Endometrium (tissue), 2 donors: ENCODE data around the gene DSG3.
"Not testable (repeated sequence)": the region's sequence is repeated elsewhere in the genome, so short reads cannot be mapped to it uniquely, and the experiment has no call there.

Source experiments
- FAIRE-seq: peaks from 2 replicates; lab custom pipeline; 2012; peaks lifted over from hg19 to GRCh38; lab: Jason Lieb, UNC
- donor health status: control.
- donor health status: control.

DSG3 gene

GRCh38 chr18:31493171-31493570 lies 45.6 kb downstream of the DSG3 start:
- no peak for FAIRE-seq

GRCh38 chr18:31493941-31494340 lies 46.4 kb downstream of the DSG3 start:
- FAIRE-seq, result no peak

DNA sequence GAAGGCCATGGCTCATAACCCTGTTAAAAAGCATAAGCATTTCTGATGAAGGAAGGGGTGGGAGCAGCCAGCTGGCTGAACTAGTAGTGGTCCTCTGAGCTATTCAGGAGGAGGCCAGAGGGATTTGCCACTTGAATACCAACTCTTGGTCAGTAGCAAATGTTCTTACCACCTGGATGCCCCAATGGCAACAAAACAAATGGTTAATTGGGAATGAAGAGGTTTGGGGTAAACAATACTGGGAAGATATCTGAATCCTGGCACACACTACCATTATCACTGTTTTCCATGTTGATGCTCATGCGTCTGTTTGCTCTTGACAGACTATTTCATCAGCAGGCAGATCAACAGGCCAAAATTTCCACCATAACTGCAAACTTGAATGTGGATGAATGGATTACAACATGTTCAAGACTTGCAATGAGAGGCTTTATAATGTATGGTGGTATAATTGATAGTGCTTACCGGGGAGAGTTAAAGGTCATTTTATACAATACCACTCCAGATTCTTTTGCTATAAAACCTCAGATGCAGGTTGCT lies 47.2 kb downstream of the DSG3 start:
- not testable (repeated sequence) for FAIRE-seq

DNA sequence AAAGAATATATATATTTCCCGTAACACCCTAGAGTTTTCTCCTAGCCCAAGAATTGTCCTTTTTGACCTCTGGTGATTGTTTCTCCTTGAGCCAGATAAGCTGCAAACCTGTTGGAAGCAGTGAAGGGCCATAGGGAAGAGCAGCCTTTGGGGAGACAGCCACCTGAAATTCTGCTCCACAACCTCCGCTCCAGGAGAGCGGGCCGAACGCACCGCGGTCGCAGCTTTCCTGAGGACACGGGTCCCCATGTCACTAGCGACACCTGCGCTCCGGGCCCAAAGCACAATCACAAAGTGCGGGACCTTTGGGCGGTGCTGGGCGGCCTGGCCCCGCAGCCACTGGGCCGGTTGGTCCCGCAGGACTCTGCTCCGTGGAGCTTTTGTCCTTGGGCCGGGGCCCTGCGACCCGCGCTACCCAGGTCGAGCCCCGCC lies 49.9 kb downstream of the DSG3 start:
- FAIRE-seq, result no peak

DNA sequence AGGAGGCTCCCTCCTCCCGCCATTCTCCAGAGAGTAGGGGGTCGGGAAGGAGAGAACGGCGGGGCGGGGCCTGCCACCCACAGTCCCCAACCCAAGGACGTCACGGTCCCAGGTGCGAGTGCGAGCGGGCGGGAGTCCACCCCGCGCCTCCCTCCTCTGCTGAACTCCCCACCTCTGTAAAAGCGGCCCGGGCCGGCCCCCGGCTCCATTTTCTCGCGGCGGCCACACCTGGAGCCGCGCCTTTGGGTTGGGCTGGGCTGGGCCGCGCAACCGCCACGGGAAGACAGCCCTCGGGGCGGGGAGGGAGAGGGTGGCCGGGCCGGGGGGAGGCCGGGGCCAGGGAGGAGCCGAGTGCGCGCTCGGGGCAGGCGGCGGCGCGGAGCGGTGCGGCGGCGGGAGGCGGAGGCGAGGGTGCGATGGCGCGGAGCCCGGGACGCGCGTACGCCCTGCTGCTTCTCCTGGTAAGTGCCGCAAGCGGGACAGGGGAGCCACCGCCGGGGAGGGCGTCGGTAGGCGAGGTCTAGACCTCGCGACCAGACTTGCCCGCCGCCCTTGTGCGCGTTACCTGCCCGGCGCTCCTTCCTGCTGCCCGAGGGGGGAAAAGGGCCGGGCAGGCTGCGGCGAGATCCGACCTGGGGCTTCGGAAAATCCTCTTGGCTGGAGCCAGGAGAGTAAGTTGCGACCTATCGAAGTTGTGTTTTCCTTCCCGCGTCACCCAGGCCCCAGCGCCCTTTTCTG lies 50.5 kb downstream of the DSG3 start, which contains the start of gene DSG2:
DSG2 (plus strand) TSS at position 342 of the 738 bp plus-strand sequence; CDS start at position 417, 75 bp downstream.
- FAIRE-seq, result no peak

- FAIRE-seq, result no peak
Observed at GRCh38 chr18:31498574-31499524, 51.3 kb downstream of the DSG3 start.

DNA sequence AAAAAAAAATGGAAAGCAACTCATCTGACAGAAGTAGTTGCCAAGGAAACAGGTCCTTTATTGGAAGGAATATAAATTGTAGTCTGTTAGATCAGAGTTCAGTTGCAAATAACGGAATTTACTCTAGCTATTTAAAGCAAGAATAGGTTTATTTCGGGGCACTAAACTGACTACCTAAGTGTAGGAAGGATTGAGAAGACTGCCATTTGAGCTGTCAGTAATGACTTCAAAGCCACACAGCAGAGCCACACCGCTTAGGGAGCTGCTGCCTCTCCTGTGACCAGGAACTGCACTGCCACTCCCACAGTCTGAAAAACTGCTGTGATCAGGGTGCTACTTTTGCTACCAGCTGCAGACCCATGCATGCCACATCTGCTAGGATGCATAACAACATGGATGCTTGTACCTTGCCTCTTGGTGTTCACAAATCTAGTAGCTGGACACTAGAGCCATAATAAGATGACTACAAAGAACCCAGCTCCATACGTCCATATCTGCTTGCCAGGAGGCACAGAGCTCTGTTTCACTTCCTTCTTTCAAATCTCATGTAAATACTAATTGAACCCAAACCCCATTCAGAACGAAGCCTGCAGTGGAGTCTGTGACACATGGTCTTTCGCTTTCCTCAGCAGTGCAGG lies 52.6 kb downstream of the DSG3 start:
- FAIRE-seq, result no peak

DNA sequence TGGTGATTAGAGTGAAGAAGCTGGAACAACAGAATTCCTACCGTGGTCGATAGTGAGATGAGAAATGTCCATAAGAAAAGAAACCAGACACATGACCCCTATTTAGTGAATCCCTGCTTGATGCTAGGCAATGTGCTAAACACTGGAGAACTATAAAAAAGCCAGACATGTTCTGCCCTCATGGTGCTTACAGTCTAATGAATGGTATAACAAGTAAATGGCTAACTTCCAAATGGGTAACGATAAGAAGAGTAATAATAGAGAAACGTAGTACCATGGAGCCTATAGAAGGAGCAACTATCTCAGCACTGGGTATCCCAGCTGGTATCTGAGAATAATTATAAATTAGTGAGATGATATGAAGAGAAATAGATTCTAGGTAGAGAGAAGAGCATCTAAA lies 55.5 kb downstream of the DSG3 start:
- FAIRE-seq, result no peak

GRCh38 chr18:31504455-31505147 lies 57.1 kb downstream of the DSG3 start:
- no peak for FAIRE-seq

DNA sequence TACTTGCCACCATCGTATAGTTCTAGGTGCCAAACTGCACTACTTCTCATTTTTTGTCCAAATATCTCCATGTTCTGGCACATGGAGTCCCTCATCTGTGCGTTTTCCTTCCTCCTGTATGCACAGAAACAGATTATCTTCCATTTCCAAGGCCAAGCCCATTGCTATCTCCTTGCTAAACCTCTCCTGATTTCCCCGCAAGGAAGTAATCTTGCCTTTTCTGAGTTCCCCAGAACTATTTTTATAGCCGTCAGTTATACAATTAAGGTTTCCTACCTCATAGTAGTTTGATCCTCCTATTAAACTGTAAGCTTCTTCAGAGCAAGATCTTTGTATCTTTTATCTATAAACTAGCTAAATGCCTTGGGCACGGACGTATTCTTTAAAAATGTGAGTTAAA lies 57.6 kb downstream of the DSG3 start:
- no peak for FAIRE-seq

- FAIRE-seq, result no peak
Observed at GRCh38 chr18:31506024-31506742, 58.6 kb downstream of the DSG3 start.

DNA sequence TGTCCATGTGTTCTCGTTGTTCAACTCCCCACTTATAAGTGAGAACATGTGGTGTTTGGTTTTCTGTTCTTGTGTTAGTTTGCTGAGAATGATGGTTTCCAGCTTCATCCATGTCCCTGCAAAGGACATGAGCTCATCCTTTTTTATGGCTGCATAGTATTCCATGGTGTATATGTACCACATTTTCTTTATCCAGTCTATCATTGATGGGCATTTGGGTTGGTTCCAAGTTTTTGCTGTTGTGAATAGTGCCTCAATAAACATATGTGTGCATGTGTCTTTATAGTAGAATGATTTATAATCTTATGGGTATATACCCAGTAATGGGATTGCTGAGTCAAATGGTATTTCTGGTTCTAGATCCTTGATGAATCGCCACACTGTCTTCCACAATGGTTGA lies 59.6 kb downstream of the DSG3 start:
- FAIRE-seq, result not testable (repeated sequence)

DNA sequence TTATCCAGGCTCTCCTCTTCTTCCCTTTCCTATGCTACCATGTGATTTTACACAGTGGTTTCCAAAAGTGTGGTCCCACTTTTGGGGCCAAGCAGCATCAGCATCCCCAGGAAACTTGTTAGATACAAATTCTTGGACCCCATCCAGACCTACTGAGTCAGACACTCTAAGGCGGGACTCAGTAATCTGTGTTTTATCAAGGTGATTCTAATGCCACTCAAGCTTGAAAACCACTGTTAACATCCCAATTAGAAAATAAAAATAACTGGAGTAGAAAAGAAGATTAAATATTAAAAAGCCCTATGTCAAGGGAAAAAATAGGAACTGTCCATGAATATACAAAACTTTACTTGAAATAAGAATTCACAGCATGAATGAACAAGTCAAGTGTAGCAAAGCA lies 61.2 kb downstream of the DSG3 start:
- FAIRE-seq, result no peak

- FAIRE-seq, result no peak
Observed at GRCh38 chr18:31509571-31509970, 62.0 kb downstream of the DSG3 start.

DNA sequence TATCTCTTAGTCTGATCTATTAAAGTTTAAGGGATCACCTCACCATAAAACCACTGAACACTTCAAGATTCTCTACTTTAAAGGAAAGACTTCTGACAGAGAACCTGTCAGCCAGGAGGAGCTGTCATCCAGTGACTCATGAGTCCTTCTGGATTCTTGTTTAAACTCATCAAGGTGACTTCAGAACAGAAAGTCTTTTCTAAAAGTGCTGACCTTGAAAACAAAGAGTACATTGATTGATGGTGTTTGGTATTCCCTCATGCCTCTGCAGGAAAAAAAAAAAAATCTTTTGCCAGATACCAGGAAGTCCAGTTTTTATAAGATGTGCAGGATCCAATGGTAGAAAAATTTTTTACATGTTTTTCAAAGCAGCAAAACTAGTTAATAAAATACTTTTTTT lies 62.8 kb downstream of the DSG3 start:
- FAIRE-seq, result no peak

- FAIRE-seq, result no peak
Observed at GRCh38 chr18:31511098-31511497, 63.6 kb downstream of the DSG3 start.

GRCh38 chr18:31512203-31512764 lies 64.7 kb downstream of the DSG3 start:
- FAIRE-seq, result no peak

DNA sequence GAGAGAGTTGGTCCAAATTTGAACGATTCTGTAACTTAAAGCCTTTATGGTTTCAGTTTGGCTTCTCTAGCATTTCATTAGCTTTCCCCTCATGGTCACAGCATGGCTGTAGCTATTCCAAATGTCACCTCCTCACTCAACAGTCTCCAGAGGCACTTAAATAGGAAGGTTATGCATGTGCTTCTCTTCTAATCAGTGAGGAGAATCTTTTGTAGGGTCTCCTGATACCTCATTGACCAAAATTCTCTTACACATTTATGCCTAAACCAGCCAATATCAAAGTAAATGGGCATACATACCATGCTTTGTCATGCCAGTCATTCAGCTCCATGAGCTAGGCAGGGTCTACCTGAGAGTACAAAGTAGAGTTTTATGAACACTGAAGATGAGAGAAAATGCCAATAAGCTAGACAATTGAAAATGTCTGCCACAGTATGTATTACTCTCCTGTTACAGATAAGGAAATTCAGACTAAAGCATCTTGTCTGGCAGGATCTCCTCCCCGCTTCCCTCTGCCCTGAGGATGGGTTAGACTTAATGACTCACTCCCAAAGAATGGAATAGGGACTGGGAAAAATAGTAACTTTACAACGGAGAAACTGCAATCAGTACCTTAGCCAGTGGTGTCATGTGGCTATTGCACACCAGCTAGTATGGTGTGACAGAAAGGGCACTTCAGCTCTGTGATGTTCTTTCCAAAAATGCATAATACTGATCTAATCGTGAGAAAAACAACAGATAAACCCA lies 65.8 kb downstream of the DSG3 start:
- FAIRE-seq, result no peak

GRCh38 chr18:31516437-31516836 lies 68.9 kb downstream of the DSG3 start:
- FAIRE-seq, result no peak

DNA sequence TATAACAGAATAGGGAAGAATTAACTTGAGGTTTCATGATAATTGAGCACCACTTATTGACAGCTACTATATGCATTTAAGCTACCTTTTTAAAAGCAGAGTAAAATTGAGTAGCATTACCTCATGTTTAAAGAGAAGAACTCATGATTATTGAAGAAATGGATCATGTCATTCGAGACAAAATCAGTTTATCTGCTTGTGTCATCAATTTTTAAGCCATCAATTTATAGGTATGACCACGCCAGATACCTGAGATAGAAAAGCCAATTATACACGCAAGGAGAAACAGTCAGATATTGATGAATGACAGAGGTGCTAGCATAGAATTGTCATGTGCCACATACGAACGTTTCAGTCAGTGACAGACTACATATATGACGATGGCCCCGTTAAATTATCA lies 78.8 kb downstream of the DSG3 start:
- no peak for FAIRE-seq
